Fibroblast of lung (primary cell): Measurements from ENCODE around the gene NF1. TPM values are rescaled to one million over a fixed set of nuclear protein-coding genes. Genes with fewer than 3 reads are reported as not detected.

Source experiments
- DNase-seq, 2 donors: peaks; one replicate each; pipeline versions ENCODE4 v3.0.0 to v3.0.0-alpha.2; 2010; ENCODE audit warnings: low read depth in 2 of 2
- H2AFZ ChIP-seq: 2 replicates; pipeline ENCODE4 v1.5.1; 2012; ENCODE audit warnings: low read length, control low read depth, inconsistent platforms
- H3K27ac ChIP-seq: 2 replicates; pipeline ENCODE4 v1.5.1; 2011; ENCODE audit warnings: low read length, control low read depth; ENCODE audit not compliant: insufficient read depth
- H3K27me3 ChIP-seq: 2 replicates; pipeline ENCODE4 v1.5.1; 2011; ENCODE audit warnings: mild to moderate bottlenecking, low read length; ENCODE audit not compliant: control insufficient read depth, insufficient read depth
- H3K36me3 ChIP-seq: 2 replicates; pipeline ENCODE4 v1.5.1; 2011; ENCODE audit warnings: low read length; ENCODE audit not compliant: control insufficient read depth, insufficient read depth
- H3K4me1 ChIP-seq: 2 replicates; pipeline ENCODE4 v1.5.1; 2011; ENCODE audit warnings: low read length; ENCODE audit not compliant: control insufficient read depth, insufficient read depth; ENCODE audit errors: extremely low read depth
- H3K4me2 ChIP-seq: 2 replicates; pipeline ENCODE4 v1.5.1; 2011; ENCODE audit warnings: low read length, control low read depth; ENCODE audit not compliant: insufficient read depth; ENCODE audit errors: extremely low read depth
- H3K4me3 ChIP-seq, 4 experiments: fragments of 200-600 bp in 1 of 4; sonication (generic) in 1 of 4; replicated peaks in 1 of 4; 2 replicates each; pipeline ENCODE4 v1.5.1; 2011 to 2016; ENCODE audit warnings: low read length in 4 of 4, low read depth in 3 of 4, mild to moderate bottlenecking in 3 of 4, control low read depth in 2 of 4, inconsistent platforms in 1 of 4, mixed read lengths in 1 of 4; ENCODE audit not compliant: insufficient read depth in 1 of 4; ENCODE audit errors: control extremely low read depth in 1 of 4
- H3K79me2 ChIP-seq: 2 replicates; pipeline ENCODE4 v1.5.1; 2012; ENCODE audit warnings: mild to moderate bottlenecking, low read length, inconsistent platforms; ENCODE audit not compliant: control insufficient read depth, insufficient read depth
- H3K9ac ChIP-seq: 2 replicates; pipeline ENCODE4 v1.5.1; 2011; ENCODE audit warnings: mild to moderate bottlenecking, low read length, control low read depth; ENCODE audit not compliant: insufficient read depth
- H3K9me3 ChIP-seq: 2 replicates; pipeline ENCODE4 v1.5.1; 2012; ENCODE audit warnings: low read depth, low read length; ENCODE audit not compliant: control insufficient read depth, insufficient read depth
- H4K20me1 ChIP-seq: 2 replicates; pipeline ENCODE4 v1.5.1; 2011; ENCODE audit warnings: low read length; ENCODE audit not compliant: control insufficient read depth, insufficient read depth; ENCODE audit errors: extremely low read depth
- CTCF ChIP-seq, 2 donors: IDR thresholded peaks in 1 of 2; conservative IDR thresholded peaks in 1 of 2; 1 replicate in 1 of 2; 2 replicates in 1 of 2; pipeline ENCODE4 v1.5.1; 2011 to 2012; ENCODE audit warnings: low read length in 2 of 2, control low read depth in 1 of 2, inconsistent platforms in 1 of 2, low read depth in 1 of 2, mild to moderate bottlenecking in 1 of 2
- EZH2 ChIP-seq: IDR thresholded peaks from 2 replicates; pipeline ENCODE4 v1.5.1; 2012; ENCODE audit warnings: low read length, control low read depth, mild to moderate bottlenecking; ENCODE audit errors: missing control alignments
- polyA plus RNA-seq, 2 donors: library from polyadenylated mRNA; depleted of rRNA in 1 of 2; stranded (reverse) in 1 of 2; unstranded in 1 of 2; fragments of >200 nt; gene quantifications; 2 replicates each; pipeline ENCODE4 v1.2.1, GENCODE V29; 2011 to 2012; ENCODE audit warnings: missing spikeins in 1 of 2
- total RNA-seq: library from RNA; depleted of rRNA; stranded (reverse); fragments of >200 nt; gene quantifications from 2 replicates; pipeline ENCODE4 v1.2.1, GENCODE V29; 2014

Gene NF1
- total and polyA plus RNA-seq, 2 donors (not counting 1 experiment from before 2014, with no cell fraction given), result 52.8 to 78.8 TPM

GRCh38 chr17:31275116-31275515 lies 180.3 kb downstream of the NF1 start:
- Histone ChIP-seq H3K9me3 (no peaks in the 10 kb centered on the region), H2AFZ (no peak overlapping the region), H3K4me3 (no peak overlapping the region), H4K20me1 (no peaks in the 10 kb centered on the region), H3K9ac (no peak overlapping the region), H3K27me3 (no peaks in the 10 kb centered on the region), H3K36me3 (peaks cover 2% of the 10 kb centered on the region), H3K4me1 (peaks cover 5% of the 10 kb centered on the region), H3K27ac (no peak overlapping the region), H3K79me2 (no peaks in the 10 kb centered on the region), H3K4me2 (no peak overlapping the region)
- TF ChIP-seq EZH2 (no peak), CTCF (conservative IDR thresholded peaks at IDR 0.05 in 1 of 2, IDR thresholded peaks at IDR 0.05 in 1 of 2; ENCODE audit: low read depth in 1 of 2, low read length in 2 of 2) (no peak)
- no peak for DNase-seq

DNA sequence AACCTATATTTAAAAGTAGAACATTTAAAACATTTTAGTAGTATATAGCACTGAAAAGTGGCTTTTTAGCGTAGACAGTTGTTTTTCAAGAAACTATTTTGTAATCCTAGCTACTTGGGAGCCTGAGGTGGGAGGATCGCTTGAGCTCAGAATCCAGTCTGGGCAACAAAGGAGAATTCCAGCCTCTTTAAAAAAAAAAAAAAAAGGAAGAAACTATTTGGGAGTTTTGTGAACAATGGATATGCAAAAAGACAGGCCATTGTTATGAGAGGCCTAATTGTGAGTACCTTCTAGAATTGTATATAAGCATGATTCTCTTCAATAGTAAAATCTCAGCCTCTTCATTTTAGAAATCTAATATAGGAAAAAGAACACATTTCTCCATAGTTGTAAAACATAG lies 184.6 kb downstream of the NF1 start:
- Histone ChIP-seq H4K20me1 (no peaks in the 10 kb centered on the region), H3K9ac (no peak overlapping the region), H3K9me3 (no peaks in the 10 kb centered on the region), H3K36me3 (no peaks in the 10 kb centered on the region), H3K79me2 (no peaks in the 10 kb centered on the region), H2AFZ (no peak overlapping the region), H3K4me1 (no peaks in the 10 kb centered on the region), H3K27me3 (no peaks in the 10 kb centered on the region), H3K4me2 (no peak overlapping the region), H3K4me3 (no peak overlapping the region), H3K27ac (no peak overlapping the region)
- no peak for DNase-seq
- TF ChIP-seq EZH2 (no peak), CTCF (conservative IDR thresholded peaks at IDR 0.05 in 1 of 2, IDR thresholded peaks at IDR 0.05 in 1 of 2; ENCODE audit: low read depth in 1 of 2, low read length in 2 of 2) (no peak)

GRCh38 chr17:31281061-31281460 lies 186.3 kb downstream of the NF1 start:
- no peaks in the 10 kb centered on the region for H4K20me1 ChIP-seq
- no peaks in the 10 kb centered on the region for H3K4me1 ChIP-seq
- H3K9ac ChIP-seq, result no peak overlapping the region
- no peak overlapping the region for H3K4me3 ChIP-seq
- H3K4me2 ChIP-seq, result no peak overlapping the region
- no peak overlapping the region for H2AFZ ChIP-seq
- no peak for DNase-seq
- no peak overlapping the region for H3K27ac ChIP-seq
- no peaks in the 10 kb centered on the region for H3K79me2 ChIP-seq
- no peak for TF ChIP-seq CTCF (conservative IDR thresholded peaks at IDR 0.05 in 1 of 2, IDR thresholded peaks at IDR 0.05 in 1 of 2; ENCODE audit: low read depth in 1 of 2, low read length in 2 of 2)
- TF ChIP-seq EZH2, result no peak
- no peaks in the 10 kb centered on the region for H3K9me3 ChIP-seq
- no peaks in the 10 kb centered on the region for H3K36me3 ChIP-seq
- H3K27me3 ChIP-seq, result no peaks in the 10 kb centered on the region
